HG02970 (cell line): ENCODE data around the gene DTNB.
"Not testable (repeated sequence)": the region's sequence is repeated elsewhere in the genome, so short reads cannot be mapped to it uniquely, and the experiment has no call there.

Source experiments
- ATAC-seq: cut with Tn5 transposase; IDR thresholded peaks from one replicate; pipeline ENCODE4 v1.9.1; 2021; ENCODE audit warnings: mild to moderate bottlenecking, moderate library complexity, moderate number of reproducible peaks; ENCODE audit not compliant: unreplicated experiment, low FRiP score

Gene DTNB

GRCh38 chr2:25549571-25549970 lies 123.8 kb downstream of the DTNB start:
- not testable (repeated sequence) for ATAC-seq

GRCh38 chr2:25548601-25549000 lies 124.8 kb downstream of the DTNB start:
- ATAC-seq, result no peak

GRCh38 chr2:25546852-25547251 lies 126.5 kb downstream of the DTNB start:
- no peak for ATAC-seq

- no peak for ATAC-seq
Measured at GRCh38 chr2:25545899-25546298, 127.5 kb downstream of the DTNB start.

GRCh38 chr2:25544445-25544844 lies 128.9 kb downstream of the DTNB start:
- ATAC-seq, result no peak

- ATAC-seq, result no peak
Measured at GRCh38 chr2:25543939-25544338, 129.4 kb downstream of the DTNB start.

GRCh38 chr2:25541378-25541777 lies 132.0 kb downstream of the DTNB start:
- no peak for ATAC-seq

GRCh38 chr2:25539136-25539535 lies 134.2 kb downstream of the DTNB start:
- no peak for ATAC-seq

- no peak for ATAC-seq
Measured at GRCh38 chr2:25537526-25537925, 135.9 kb downstream of the DTNB start.

GRCh38 chr2:25535411-25536289 lies 137.7 kb downstream of the DTNB start:
- ATAC-seq, result not testable (repeated sequence)

- not testable (repeated sequence) for ATAC-seq
Measured at GRCh38 chr2:25534937-25535336, 138.4 kb downstream of the DTNB start.

- no peak for ATAC-seq
Measured at GRCh38 chr2:25534455-25534854, 138.9 kb downstream of the DTNB start.

GRCh38 chr2:25533771-25534170 lies 139.6 kb downstream of the DTNB start:
- ATAC-seq, result not testable (repeated sequence)

- no peak for ATAC-seq
Measured at GRCh38 chr2:25532521-25532920, 140.9 kb downstream of the DTNB start.

GRCh38 chr2:25529034-25529433 lies 144.3 kb downstream of the DTNB start:
- no peak for ATAC-seq

- ATAC-seq, result no peak
Measured at GRCh38 chr2:25528173-25528572, 145.2 kb downstream of the DTNB start.

GRCh38 chr2:25524507-25524906 lies 148.9 kb downstream of the DTNB start:
- no peak for ATAC-seq

- no peak for ATAC-seq
Measured at GRCh38 chr2:25523060-25523459, 150.3 kb downstream of the DTNB start.

GRCh38 chr2:25521665-25522387 lies 151.6 kb downstream of the DTNB start:
- ATAC-seq, result peak; percentile 63

GRCh38 chr2:25521126-25521525 lies 152.3 kb downstream of the DTNB start:
- no peak for ATAC-seq

- ATAC-seq, result no peak
Measured at GRCh38 chr2:25517701-25518100, 155.7 kb downstream of the DTNB start.
